Upper lobe of left lung (tissue), 4 donors: ENCODE results near the gene LMO7.

Experiments used
- POLR2A ChIP-seq, 4 donors: fragments of 450-650 bp; IDR thresholded peaks; one replicate each; pipeline ENCODE4 v1.5.1; 2016 to 2017; ENCODE audit warnings: antibody characterized with exemption in 4 of 4, mild to moderate bottlenecking in 2 of 4
- TF ChIP-seq, protein P1 (sequence below), 6 experiments: fragments of 450-650 bp in 4 of 6; fragments of 200-600 bp in 2 of 6; sonication (generic) in 2 of 6; IDR thresholded peaks; one replicate each; pipeline ENCODE4 v1.5.1; 2016 to 2019; ENCODE audit warnings: antibody characterized with exemption in 6 of 6

GRCh38 chr13:75760131-75761021, 124.2 kb downstream of the LMO7 start:
- peak in 3 of 4 donors; percentile 51 to 94 (median 91) for TF ChIP-seq POLR2A (IDR thresholded peaks at IDR 0.05)
- TF ChIP-seq, protein P1, sequence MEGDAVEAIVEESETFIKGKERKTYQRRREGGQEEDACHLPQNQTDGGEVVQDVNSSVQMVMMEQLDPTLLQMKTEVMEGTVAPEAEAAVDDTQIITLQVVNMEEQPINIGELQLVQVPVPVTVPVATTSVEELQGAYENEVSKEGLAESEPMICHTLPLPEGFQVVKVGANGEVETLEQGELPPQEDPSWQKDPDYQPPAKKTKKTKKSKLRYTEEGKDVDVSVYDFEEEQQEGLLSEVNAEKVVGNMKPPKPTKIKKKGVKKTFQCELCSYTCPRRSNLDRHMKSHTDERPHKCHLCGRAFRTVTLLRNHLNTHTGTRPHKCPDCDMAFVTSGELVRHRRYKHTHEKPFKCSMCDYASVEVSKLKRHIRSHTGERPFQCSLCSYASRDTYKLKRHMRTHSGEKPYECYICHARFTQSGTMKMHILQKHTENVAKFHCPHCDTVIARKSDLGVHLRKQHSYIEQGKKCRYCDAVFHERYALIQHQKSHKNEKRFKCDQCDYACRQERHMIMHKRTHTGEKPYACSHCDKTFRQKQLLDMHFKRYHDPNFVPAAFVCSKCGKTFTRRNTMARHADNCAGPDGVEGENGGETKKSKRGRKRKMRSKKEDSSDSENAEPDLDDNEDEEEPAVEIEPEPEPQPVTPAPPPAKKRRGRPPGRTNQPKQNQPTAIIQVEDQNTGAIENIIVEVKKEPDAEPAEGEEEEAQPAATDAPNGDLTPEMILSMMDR (IDR thresholded peaks at IDR 0.05): peak in 4 of 6 experiments; percentile 15 to 57 (median 39)
